SIG-M5 (cell line): Measurements from ENCODE around the gene PSMD11.

Experiments used
- DNase-seq: peaks from one replicate; lab custom pipeline; 2025; lab: John Stamatoyannopoulos, UW

The PSMD11 gene

GRCh38 chr17:32491371-32492263 lies 47.3 kb downstream of the PSMD11 start:
- DNase-seq, result no peak

GRCh38 chr17:32492264-32492589 lies 47.9 kb downstream of the PSMD11 start:
- DNase-seq, result no peak

- peak; percentile 44 for DNase-seq
These were observed 48.5 kb downstream of the PSMD11 start for GRCh38 chr17:32492648-32493289.

GRCh38 chr17:32493571-32493970 lies 49.3 kb downstream of the PSMD11 start:
- DNase-seq, result no peak

GRCh38 chr17:32493976-32494513 lies 49.7 kb downstream of the PSMD11 start:
- DNase-seq, result no peak

GRCh38 chr17:32494621-32495358 lies 50.5 kb downstream of the PSMD11 start:
- no peak for DNase-seq

GRCh38 chr17:32495359-32496231 lies 51.3 kb downstream of the PSMD11 start:
- no peak for DNase-seq

GRCh38 chr17:32496395-32497073 lies 52.2 kb downstream of the PSMD11 start:
- no peak for DNase-seq

GRCh38 chr17:32497431-32498205 lies 53.3 kb downstream of the PSMD11 start:
- no peak for DNase-seq

GRCh38 chr17:32498391-32498790 lies 54.1 kb downstream of the PSMD11 start:
- DNase-seq, result no peak

- DNase-seq, result no peak
These were observed 57.7 kb downstream of the PSMD11 start for GRCh38 chr17:32502013-32502412.

- no peak for DNase-seq
These were observed 58.4 kb downstream of the PSMD11 start for GRCh38 chr17:32502710-32503109.

- peak; percentile 30 for DNase-seq
These were observed 59.2 kb downstream of the PSMD11 start for GRCh38 chr17:32503251-32504165.

GRCh38 chr17:32504166-32504990 lies 60.1 kb downstream of the PSMD11 start:
- DNase-seq, result no peak

GRCh38 chr17:32508926-32509325 lies 64.6 kb downstream of the PSMD11 start:
- DNase-seq, result no peak

- no peak for DNase-seq
These were observed 66.2 kb downstream of the PSMD11 start for GRCh38 chr17:32510466-32510865.

- DNase-seq, result no peak
These were observed 68.0 kb downstream of the PSMD11 start for GRCh38 chr17:32512328-32512727.

- no peak for DNase-seq
These were observed 69.3 kb downstream of the PSMD11 start for GRCh38 chr17:32513579-32513978.
